HG02970 (cell line): ENCODE results near the gene KCNH4.
"Not testable (repeated sequence)": the region's sequence is repeated elsewhere in the genome, so short reads cannot be mapped to it uniquely, and the experiment has no call there.

Experiments
- ATAC-seq: cut with Tn5 transposase; IDR thresholded peaks from one replicate; pipeline ENCODE4 v1.9.1; 2021; ENCODE audit warnings: mild to moderate bottlenecking, moderate library complexity, moderate number of reproducible peaks; ENCODE audit not compliant: unreplicated experiment, low FRiP score

The KCNH4 gene

GRCh38 chr17:42197564-42198156 lies 16.7 kb upstream of the KCNH4 start:
- ATAC-seq, result no peak

GRCh38 chr17:42193969-42194899 lies 13.3 kb upstream of the KCNH4 start, which contains the start of gene GHDC:
TSS of gene GHDC (minus strand) at chr17:42194494. CDS start at chr17:42193581, 913 bp downstream.
- peak; percentile 72 for ATAC-seq

DNA sequence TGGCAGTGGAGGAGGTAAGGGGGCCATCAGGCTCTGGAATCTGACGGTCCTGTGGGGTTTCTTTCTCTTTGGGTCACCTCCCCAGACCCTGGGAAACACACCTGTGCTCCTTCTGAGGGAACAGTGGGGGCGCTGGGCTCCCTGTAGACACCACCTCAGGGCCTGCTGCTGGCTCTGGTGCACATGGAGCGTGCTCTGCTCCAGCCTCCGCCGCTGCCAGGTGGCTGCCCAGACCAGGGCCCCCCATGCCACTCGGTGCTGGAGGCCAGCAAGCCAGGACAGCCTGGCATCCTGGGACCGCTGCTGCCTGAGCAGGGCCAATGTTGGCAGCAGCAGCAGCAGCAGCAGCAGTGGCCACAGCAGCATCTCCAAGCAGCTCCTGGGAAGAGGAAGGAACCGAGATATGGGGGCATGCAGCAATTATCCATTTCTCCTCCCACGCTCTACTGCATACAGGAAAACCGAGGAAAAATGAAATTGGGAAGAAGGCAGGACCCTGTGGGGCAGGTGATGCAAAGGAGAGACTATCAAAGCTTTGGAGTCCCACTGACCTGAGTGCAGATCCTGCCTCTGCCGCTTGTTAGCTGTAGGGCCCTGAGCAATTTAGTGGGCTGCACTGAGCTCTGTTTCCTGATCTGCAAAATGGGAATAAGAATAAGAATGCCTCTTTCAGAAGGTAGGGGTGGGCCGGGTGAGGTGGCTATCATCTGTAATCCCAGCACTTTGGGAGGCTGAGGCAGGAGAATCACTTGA lies 12.4 kb upstream of the KCNH4 start:
- ATAC-seq, result no peak

- ATAC-seq, result no peak
Measured at GRCh38 chr17:42192189-42193126, 11.5 kb upstream of the KCNH4 start.

DNA sequence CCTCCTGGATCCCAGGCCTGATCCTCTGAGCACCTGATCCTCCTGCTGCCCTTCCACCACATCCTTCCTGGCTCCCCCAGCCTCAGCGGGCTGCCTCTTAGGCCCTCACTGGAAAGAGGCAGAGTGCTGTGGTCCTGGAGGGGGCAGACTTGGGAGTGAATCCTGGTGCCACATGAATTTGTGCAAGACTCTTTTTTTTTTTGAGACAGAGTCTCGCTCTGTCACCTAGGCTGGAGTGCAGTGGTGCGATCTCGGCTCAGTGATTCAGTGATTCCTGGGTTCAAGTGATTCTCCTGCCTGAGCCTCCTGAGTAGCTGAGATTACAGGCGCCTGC lies 10.3 kb upstream of the KCNH4 start:
- no peak for ATAC-seq

- no peak for ATAC-seq
Measured at GRCh38 chr17:42190491-42191274, 9.7 kb upstream of the KCNH4 start.

DNA sequence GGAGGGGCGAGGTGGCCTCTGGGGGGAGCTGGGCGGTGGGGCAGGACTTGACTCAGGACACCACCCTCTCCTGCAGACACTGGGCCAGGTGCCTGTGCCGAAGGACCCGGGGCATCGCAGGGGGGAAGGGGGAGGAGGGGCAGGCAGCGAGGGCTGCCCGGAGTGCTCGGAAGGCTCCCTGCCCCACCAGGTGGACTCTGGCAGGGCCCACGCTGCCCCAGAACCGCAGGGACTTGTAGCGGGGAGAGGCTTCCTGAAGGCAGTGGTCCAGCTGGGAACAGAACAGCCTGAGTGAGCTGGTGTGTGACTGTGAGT lies 8.7 kb upstream of the KCNH4 start:
- no peak for ATAC-seq

DNA sequence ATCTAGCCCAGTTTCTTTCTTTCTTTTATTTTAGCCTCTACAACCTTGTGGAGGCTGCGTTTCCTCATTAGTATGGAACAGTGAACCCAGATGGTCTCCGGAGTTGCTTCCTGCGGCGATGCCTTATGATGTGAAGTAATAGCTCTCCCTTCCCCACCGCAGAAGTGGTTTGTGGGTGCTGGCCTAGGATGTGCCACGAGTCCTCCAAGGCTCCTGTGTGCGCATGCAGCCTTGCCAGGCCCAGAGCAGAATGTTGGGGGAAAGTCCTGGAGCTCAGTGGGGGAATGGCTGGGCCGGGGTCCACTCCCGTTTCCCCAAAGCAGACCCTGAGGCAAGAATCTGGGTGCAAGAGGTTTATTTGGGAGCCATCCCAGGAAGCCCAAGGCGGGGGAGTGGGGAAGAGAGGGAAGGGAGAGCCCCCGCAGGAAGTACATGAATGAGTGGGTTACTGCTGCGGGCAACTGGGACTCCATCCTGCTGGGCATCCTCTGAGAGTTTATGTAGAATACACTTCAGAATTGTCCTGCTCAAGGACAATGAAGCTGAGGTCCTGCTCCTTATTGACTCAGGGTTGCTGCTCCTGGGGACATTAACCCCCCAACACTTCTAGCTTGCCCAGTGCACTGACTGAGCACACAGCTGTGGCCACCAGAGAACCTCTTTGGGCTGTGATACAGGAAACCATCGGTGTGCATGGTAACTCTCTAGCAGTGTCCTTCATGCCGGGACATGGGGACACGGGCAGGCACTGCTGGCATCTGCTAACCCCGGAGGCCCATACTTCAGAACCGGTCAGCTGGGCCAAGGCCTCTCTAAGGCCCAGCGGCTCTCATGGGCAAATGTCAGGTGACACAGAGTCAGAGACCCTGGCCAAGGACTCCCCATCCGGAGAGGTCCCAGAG lies 8.1 kb upstream of the KCNH4 start:
- no peak for ATAC-seq

DNA sequence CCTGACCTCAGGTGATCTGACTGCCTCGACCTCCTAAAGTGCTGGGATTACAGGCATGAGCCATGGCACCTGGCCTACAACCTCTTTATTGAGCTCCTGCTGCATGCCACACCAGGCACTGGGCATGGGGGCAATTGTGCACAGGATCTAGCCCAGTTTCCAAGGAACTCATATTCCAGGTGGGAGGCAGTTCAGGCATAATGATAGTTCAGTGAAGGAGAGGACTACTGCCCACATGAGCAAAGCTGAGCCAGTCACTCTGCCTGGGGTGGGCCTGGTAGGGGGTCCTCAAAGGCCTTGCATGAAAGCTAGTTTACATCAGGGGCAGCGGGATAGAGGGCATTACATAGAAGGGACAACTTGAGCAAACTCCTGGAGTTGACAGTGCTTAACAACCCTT lies 6.9 kb upstream of the KCNH4 start:
- no peak for ATAC-seq

GRCh38 chr17:42186191-42186590 lies 5.2 kb upstream of the KCNH4 start:
- ATAC-seq, result not testable (repeated sequence)

DNA sequence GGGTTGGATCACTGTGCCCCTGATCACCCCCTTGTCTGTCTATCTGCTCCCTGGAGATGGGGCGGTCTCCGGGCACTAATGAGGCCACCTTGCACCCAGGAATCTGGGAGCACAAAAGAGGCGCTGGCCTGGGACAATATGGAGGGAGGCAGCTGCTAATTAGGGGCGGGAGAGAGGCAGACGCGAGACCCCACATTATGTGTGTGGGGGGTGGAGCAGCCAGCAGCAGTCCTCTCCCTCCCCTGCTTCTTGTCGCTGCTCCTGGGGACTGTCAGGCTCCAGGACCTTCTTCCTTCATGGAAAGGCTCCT lies 4.6 kb upstream of the KCNH4 start:
- ATAC-seq, result no peak

DNA sequence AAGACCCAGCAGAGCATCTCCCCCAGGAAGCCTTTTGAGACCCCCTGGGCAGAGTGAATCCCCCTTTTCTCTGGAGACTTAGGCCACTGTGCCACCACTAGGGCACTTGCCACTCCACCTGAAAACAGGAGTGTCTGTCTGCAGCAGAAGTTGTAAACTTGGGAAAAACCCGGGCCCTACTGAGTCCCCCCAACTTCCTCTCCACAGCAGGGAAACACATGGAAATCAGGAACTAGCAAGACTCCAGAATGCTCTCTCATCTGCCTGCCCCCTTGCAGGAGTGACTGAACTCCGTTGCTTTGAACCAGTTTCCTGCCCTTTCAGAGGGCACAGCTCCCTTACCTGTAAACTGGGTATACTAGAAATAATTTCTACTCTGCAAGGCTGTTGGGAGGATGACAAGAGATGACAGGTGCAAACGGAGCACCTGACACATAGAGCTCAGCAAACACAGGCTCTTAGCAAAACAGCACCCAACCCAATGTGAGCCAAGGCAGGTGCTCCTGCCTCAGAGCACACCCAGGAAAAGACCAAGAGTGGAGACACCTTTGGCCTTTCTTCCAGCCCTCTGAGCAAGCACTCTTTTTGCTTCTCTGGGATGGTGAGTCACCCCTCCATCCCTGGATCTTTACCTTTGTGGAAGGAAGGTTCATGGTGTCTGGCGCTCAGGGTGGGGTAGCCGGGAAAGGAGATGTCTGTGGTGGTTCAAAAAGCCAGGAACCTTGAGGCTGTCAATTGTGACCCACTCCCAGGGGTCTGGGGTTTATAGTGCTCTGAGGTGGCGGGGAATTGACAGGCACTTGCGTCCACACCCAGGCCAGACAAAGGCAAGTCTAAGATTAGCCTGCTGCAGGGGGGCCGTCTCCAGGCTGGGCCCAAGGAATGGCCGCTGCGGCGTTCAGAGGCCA lies 4.0 kb upstream of the KCNH4 start, which contains the start of gene HCRT:
TSS of gene HCRT (minus strand) at position 740 of the 908 bp plus-strand sequence. CDS start at position 653, 87 bp downstream.
- no peak for ATAC-seq

- peak; percentile 58 for ATAC-seq
Measured at GRCh38 chr17:42183741-42184711, 3.1 kb upstream of the KCNH4 start.

GRCh38 chr17:42182927-42183734 lies 2.2 kb upstream of the KCNH4 start:
- ATAC-seq, result no peak

GRCh38 chr17:42181851-42182207 lies 887 bp upstream of the KCNH4 start:
- ATAC-seq, result no peak
